ENCODE measurements around the gene SF3B1.
"Not testable (repeated sequence)": the region's sequence is repeated elsewhere in the genome, so short reads cannot be mapped to it uniquely, and the experiment has no call there.

DNA sequence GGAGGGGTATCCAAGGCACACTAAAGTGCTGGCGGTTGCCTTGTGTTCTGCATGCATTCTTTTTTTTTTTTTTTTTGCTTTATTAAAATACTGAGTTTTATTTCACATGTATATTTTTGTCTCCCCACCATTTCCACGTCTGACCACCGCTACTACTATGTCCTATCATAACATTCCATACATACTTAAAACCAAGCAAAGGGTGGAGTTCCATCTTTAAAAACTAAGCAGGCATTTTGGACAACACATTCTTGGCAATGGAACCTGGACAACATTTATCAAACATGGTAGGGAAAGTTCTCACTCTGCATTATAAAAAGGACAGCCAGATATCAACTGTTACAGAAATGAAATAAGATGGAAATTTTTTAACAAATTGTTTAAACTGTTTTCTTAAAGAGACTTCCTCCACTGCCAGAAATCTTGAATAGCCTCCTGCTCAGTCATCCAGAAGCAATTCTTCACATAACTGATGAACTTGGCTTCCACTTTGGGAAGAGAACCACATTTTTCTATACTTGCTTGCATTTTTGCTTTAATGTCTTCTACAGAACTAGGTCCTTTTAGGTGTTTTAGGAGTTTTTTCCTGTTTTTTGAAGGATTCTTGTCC lies 55.4 kb downstream of the SF3B1 start:
- TF ChIP-seq CTCF (IDR thresholded peaks at IDR 0.05); E2F6 (IDR thresholded peaks at IDR 0.05; ENCODE audit: borderline replicate concordance, low read depth); JUNB (IDR thresholded peaks at IDR 0.05); POLR2A (IDR thresholded peaks at IDR 0.05; ENCODE audit: low read length); RAD21 (conservative IDR thresholded peaks at IDR 0.05 in 1 of 2, IDR thresholded peaks at IDR 0.05 in 1 of 2); MAZ (IDR thresholded peaks at IDR 0.05; ENCODE audit: borderline replicate concordance, low read depth, low read length); NPAS2 (CRISPR knock-in tag; IDR thresholded peaks at IDR 0.05; ENCODE audit: borderline replicate concordance); MAX (IDR thresholded peaks at IDR 0.05); EP300 (IDR thresholded peaks at IDR 0.05); RFX5 (IDR thresholded peaks at IDR 0.05); CHD2 (IDR thresholded peaks at IDR 0.05; ENCODE audit: low read length, partially characterized antibody): not testable (repeated sequence)

Measured in A549 (cell line).